K562 (cell line): ENCODE results near the gene IRF5. TPM values are rescaled to one million over a fixed set of nuclear protein-coding genes. Genes with fewer than 3 reads are reported as not detected.
A peak's percentile ranks its signal among the peaks of the same experiment; 100 is the strongest.

Experiments used
- ATAC-seq: fragments of 200-7000 bp; cut with Tn5 transposase; 3 replicates; pipeline ENCODE4 v1.9.1; 2020; ENCODE audit warnings: moderate library complexity
- BruUV-seq: library from RNA; stranded (reverse); fragments of 400-500 nt; replicated peaks from 2 replicates; lab custom pipeline; 2021; lab: Mats Ljungman, UMichigan
- CTCF ChIA-PET: fragments of 300-600 bp; formaldehyde crosslinking; extraction: SDS; loops from one replicate; lab custom pipeline; 2021; ENCODE audit warnings: low intra/inter-chr PET ratio; lab: Yijun Ruan, JAX
- POLR2A ChIA-PET: fragments of 300-600, 350-650 bp; sonication (Branson Sonifier 250); formaldehyde crosslinking; extraction: SDS; loops from one replicate; lab custom pipeline; 2021; ENCODE audit warnings: antibody characterized with exemption, inconsistent platforms; lab: Yijun Ruan, JAX
- DNase-seq, 4 experiments: peaks; one replicate each; pipeline versions ENCODE4 v3.0.0 to v3.0.0-alpha.2; 2011 to 2018; ENCODE audit warnings: low spot score in 3 of 4, mixed read lengths in 3 of 4; ENCODE audit errors: extremely low read depth in 1 of 4
- FAIRE-seq: peaks from 2 replicates; lab custom pipeline; 2011; peaks lifted over from hg19 to GRCh38; lab: Jason Lieb, UNC
- H2AFZ ChIP-seq: 2 replicates; pipeline ENCODE4 v1.6.0; 2011; ENCODE audit warnings: low read depth, low read length, control low read depth, inconsistent platforms
- H3K27ac ChIP-seq: fragments of 200-600 bp; 3 replicates; pipeline ENCODE4 v1.8.0; 2011; ENCODE audit warnings: low read depth, mild to moderate bottlenecking, control low read depth, inconsistent platforms, low read length, moderate library complexity, mixed read lengths; ENCODE audit errors: extremely low read depth
- H3K27me3 ChIP-seq, 2 experiments: fragments of 300-600 bp in 1 of 2; 2 replicates in 1 of 2; 3 replicates in 1 of 2; pipeline versions ENCODE4 v1.6.0 to v1.8.0; 2011; ENCODE audit warnings: inconsistent platforms in 2 of 2, low read length in 2 of 2, mild to moderate bottlenecking in 1 of 2, mixed read lengths in 1 of 2, moderate library complexity in 1 of 2; ENCODE audit not compliant: control insufficient read depth in 2 of 2, insufficient read depth in 2 of 2
- H3K36me3 ChIP-seq: fragments of 300-600 bp; 3 replicates; pipeline ENCODE4 v1.8.0; 2011; ENCODE audit warnings: mild to moderate bottlenecking, low read length, inconsistent platforms; ENCODE audit not compliant: control insufficient read depth, insufficient read depth
- H3K4me1 ChIP-seq, 2 experiments: fragments of 200-600 bp in 1 of 2; replicated peaks in 1 of 2; 2 replicates in 1 of 2; 3 replicates in 1 of 2; pipeline versions ENCODE4 v1.5.1 to v1.8.0; 2011; ENCODE audit warnings: inconsistent platforms in 2 of 2, low read length in 2 of 2, mild to moderate bottlenecking in 1 of 2, mixed read lengths in 1 of 2, moderate library complexity in 1 of 2; ENCODE audit not compliant: control insufficient read depth in 2 of 2, insufficient read depth in 2 of 2
- H3K4me2 ChIP-seq: 2 replicates; pipeline ENCODE4 v1.6.1; 2011; ENCODE audit warnings: low read length, control low read depth, inconsistent platforms, mixed read lengths; ENCODE audit not compliant: insufficient read depth
- H3K4me3 ChIP-seq: fragments of 200-600 bp; sonication (generic), shearing (Covaris generic); 2 replicates; pipeline ENCODE4 v1.5.1; 2016; ENCODE audit warnings: control low read depth, inconsistent platforms
- H3K79me2 ChIP-seq: fragments of 200-600 bp; 3 replicates; pipeline ENCODE4 v1.8.0; 2011; ENCODE audit warnings: low read length, inconsistent platforms; ENCODE audit not compliant: control insufficient read depth, insufficient read depth
- H3K9ac ChIP-seq, 2 experiments: 2 replicates each; pipeline versions ENCODE4 v1.6.0 to v1.6.1; 2011; ENCODE audit warnings: low read depth in 2 of 2, low read length in 2 of 2, control low read depth in 1 of 2, inconsistent platforms in 1 of 2, mild to moderate bottlenecking in 1 of 2, mixed read lengths in 1 of 2; ENCODE audit not compliant: insufficient read depth in 1 of 2
- H3K9me1 ChIP-seq: one replicate; pipeline ENCODE4 v1.6.0; 2011; ENCODE audit warnings: inconsistent platforms, mild to moderate bottlenecking, low read length, moderate library complexity; ENCODE audit not compliant: control insufficient read depth, insufficient read depth
- H3K9me3 ChIP-seq: replicated peaks from 2 replicates; pipeline ENCODE4 v1.5.1; 2011; ENCODE audit warnings: low read depth, low read length, inconsistent platforms; ENCODE audit not compliant: control insufficient read depth, insufficient read depth
- H4K20me1 ChIP-seq: replicated peaks from 2 replicates; pipeline ENCODE4 v1.6.1; 2011; ENCODE audit warnings: low read length, inconsistent platforms, mixed read lengths; ENCODE audit not compliant: control insufficient read depth, insufficient read depth
- CBX5 ChIP-seq: IDR thresholded peaks from 2 replicates; pipeline ENCODE4 v1.6.1; 2014; ENCODE audit warnings: low read depth, borderline replicate concordance
- CEBPZ ChIP-seq: fragments of 150-350 bp; IDR thresholded peaks from 2 replicates; pipeline ENCODE4 v1.6.1; 2014; ENCODE audit warnings: low read depth, mild to moderate bottlenecking, low read length, borderline replicate concordance
- MAFG ChIP-seq: fragments of 450-650 bp; conservative IDR thresholded peaks from 2 replicates; pipeline ENCODE4 v1.6.1; 2016; ENCODE audit warnings: missing genetic modification characterization, missing compliant biosample characterization
- NCOA4 ChIP-seq: fragments of 450-650 bp; IDR thresholded peaks from 2 replicates; pipeline ENCODE4 v1.6.1; 2018; ENCODE audit warnings: mild to moderate bottlenecking; ENCODE audit not compliant: partially characterized antibody
- RBM14 ChIP-seq: fragments of 200-400 bp; formaldehyde crosslinking; IDR thresholded peaks from 2 replicates; pipeline ENCODE4 v1.6.1; 2018; ENCODE audit warnings: low read depth, mild to moderate bottlenecking, low read length, moderate library complexity, borderline replicate concordance; ENCODE audit not compliant: insufficient read depth
- RBM17 ChIP-seq: fragments of 200-400 bp; formaldehyde crosslinking; IDR thresholded peaks from 2 replicates; pipeline ENCODE4 v1.6.1; 2017; ENCODE audit warnings: low read depth, mild to moderate bottlenecking, low read length, borderline replicate concordance
- ZNF311 ChIP-seq: fragments of 250-450 bp; sonication (Bioruptor Pico); IDR thresholded peaks from 2 replicates; pipeline ENCODE4 v1.4.0; 2020; ENCODE audit warnings: mild to moderate bottlenecking, moderate library complexity
- ZNF324 ChIP-seq: fragments of 250-450 bp; sonication (Bioruptor Pico); IDR thresholded peaks from 2 replicates; pipeline ENCODE4 v1.4.0; 2020; ENCODE audit warnings: mild to moderate bottlenecking
- ZNF592 ChIP-seq: fragments of 450-650 bp; IDR thresholded peaks from 2 replicates; pipeline ENCODE4 v1.6.1; 2017; ENCODE audit warnings: antibody characterized with exemption, mild to moderate bottlenecking
- WGBS: fragments of 100-300 bp; shearing (Covaris generic); methylation state at CpG from one replicate; pipeline ENCODE4 v1.1.6; 2016; ENCODE audit warnings: low coverage, mixed read lengths; ENCODE audit not compliant: insufficient coverage; ENCODE audit errors: missing lambda C conversion rate; 5-methylcytosine and 5-hydroxymethylcytosine counted together
- in situ Hi-C: fragments of 300-500 bp; cut with MboI; formaldehyde crosslinking; loops from 4 replicates; pipeline ENCODE4 v1.15.0; 2018; ENCODE audit warnings: inconsistent platforms, mixed read lengths
- intact Hi-C: fragments of 100-400 bp; cut with micrococcal nuclease; formaldehyde crosslinking; loops from 2 replicates; pipeline ENCODE4 v1.14.2; 2022
- polyA plus RNA-seq, 8 experiments: library from polyadenylated mRNA; depleted of rRNA in 4 of 8; stranded (reverse) in 5 of 8; unstranded in 3 of 8; fragments of >200 nt; fragmentation: Nextera tagmentation in 2 of 8; fragmentation: Illumina TruSeq in 1 of 8; extraction: Ambion mirVana in 2 of 8; extraction: Trizol in 1 of 8; gene quantifications; 2 replicates each; pipeline versions ENCODE4 v1.2.1 to v1.2.3, GENCODE V29; 2011 to 2014; ENCODE audit warnings: inconsistent platforms in 1 of 8, missing spikeins in 1 of 8
- total RNA-seq, 7 experiments: library from RNA; depleted of rRNA in 6 of 7; stranded (reverse); fragments of >200 nt in 6 of 7; fragmentation: Illumina TruSeq in 2 of 7; extraction: Trizol in 2 of 7; gene quantifications; 2 replicates each; pipeline versions ENCODE4 v1.2.1 to v1.2.3, GENCODE V29; 2011 to 2021; ENCODE audit warnings: low replicate concordance in 1 of 7
- TF ChIP-seq, protein P1 (sequence below): fragments of 250-450 bp; sonication (Bioruptor Pico); IDR thresholded peaks from 2 replicates; pipeline ENCODE4 v1.8.0; 2022; ENCODE audit warnings: moderate library complexity, mild to moderate bottlenecking, inconsistent platforms

IRF5 gene
- total and polyA plus RNA-seq, 9 of the 15 experiments (the other 6 are each of a cell fraction or from before 2014, with no cell fraction given): 0.04 TPM; not detected in 8

GRCh38 chr7:128909625-128910568 lies 27.8 kb upstream of the IRF5 start:
- no TSS peak for BruUV-seq
- Histone ChIP-seq H3K4me2 (no peak overlapping the region; the same call in 1 of the 2 replicates), H3K4me3 (no peak overlapping the region)
- no peak for TF ChIP-seq ZNF311 (CRISPR knock-in tag)
- TF ChIP-seq CBX5: no peak
- no peak for TF ChIP-seq MAFG (tag)
- no peak for TF ChIP-seq RBM17
- TF ChIP-seq, protein P1, sequence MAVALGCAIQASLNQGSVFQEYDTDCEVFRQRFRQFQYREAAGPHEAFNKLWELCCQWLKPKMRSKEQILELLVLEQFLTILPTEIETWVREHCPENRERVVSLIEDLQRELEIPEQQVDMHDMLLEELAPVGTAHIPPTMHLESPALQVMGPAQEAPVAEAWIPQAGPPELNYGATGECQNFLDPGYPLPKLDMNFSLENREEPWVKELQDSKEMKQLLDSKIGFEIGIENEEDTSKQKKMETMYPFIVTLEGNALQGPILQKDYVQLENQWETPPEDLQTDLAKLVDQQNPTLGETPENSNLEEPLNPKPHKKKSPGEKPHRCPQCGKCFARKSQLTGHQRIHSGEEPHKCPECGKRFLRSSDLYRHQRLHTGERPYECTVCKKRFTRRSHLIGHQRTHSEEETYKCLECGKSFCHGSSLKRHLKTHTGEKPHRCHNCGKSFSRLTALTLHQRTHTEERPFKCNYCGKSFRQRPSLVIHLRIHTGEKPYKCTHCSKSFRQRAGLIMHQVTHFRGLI: no peak
- TF ChIP-seq ZNF324 (CRISPR knock-in tag): no peak
- no peak for TF ChIP-seq NCOA4
- TF ChIP-seq RBM14: no peak
- TF ChIP-seq ZNF592: no peak
- no peak for TF ChIP-seq CEBPZ

More at GRCh38 chr7:128909625-128910568, 27.8 kb upstream of the IRF5 start:
- Histone ChIP-seq H3K9me1 (no peaks in the 10 kb centered on the region), H3K9ac (peak overlapping the region in 1 of 2 experiments; percentile 3; a peak in 2 of 4 replicates), H3K36me3 (no peaks in the 10 kb centered on the region), H3K9me3 (no peaks in the 10 kb centered on the region; the same call in 1 of the 2 replicates), H3K27ac (no peak overlapping the region), H3K79me2 (no peaks in the 10 kb centered on the region), H4K20me1 (peaks cover 11% of the 10 kb centered on the region; the same call in 1 of the 2 replicates), H3K27me3 (peaks cover 44 to 75% of the 10 kb centered on the region in 2 experiments), H3K4me1 (peaks cover 0 to 30% of the 10 kb centered on the region in 2 experiments; a peak in 2 of 5 replicates), H2AFZ (peak overlapping the region; percentile 36; the same call in 1 of the 2 replicates)
- intact Hi-C loops (no loop called here), in situ Hi-C loops (loop anchor here (5.0 kb wide), 1 partner anchor 53 kb away; no protein-coding TSS in a partner anchor)
- DNase-seq (no peak), FAIRE-seq (no peak), ATAC-seq (no peak)
- 18% methylated on average over 40 of the region's 42 CpGs for WGBS
- ChIA-PET CTCF (interaction anchor here (0.9 kb wide), 1 partner anchor 180 kb away, joined by 3 read pairs; no protein-coding TSS in a partner anchor), POLR2A (interaction anchor here (0.6 to 2.3 kb wide), 4 partner anchors 11 to 295 kb away, joined by 3 to 8 read pairs (median 4); no protein-coding TSS in a partner anchor)
